Renal pelvis (tissue), 4 donors: ENCODE measurements around the gene ESR2. TPM values are rescaled to one million over a fixed set of nuclear protein-coding genes. Genes with fewer than 3 reads are reported as not detected.

Experiments
- DNase-seq: peaks from one replicate; pipeline ENCODE4 v3.0.0-alpha.2; 2013
- polyA plus RNA-seq, 3 donors: library from polyadenylated mRNA; unstranded; fragments of 120-200 nt; gene quantifications; one replicate each; pipeline ENCODE4 v1.2.1, GENCODE V29; 2013; ENCODE audit not compliant: insufficient read length in 3 of 3

The ESR2 gene
- polyA plus RNA-seq, 3 donors: 0.91 to 1.9 (median 1.7) TPM

GRCh38 chr14:64272019-64272418 lies 22.2 kb downstream of the ESR2 start:
- DNase-seq: no peak

- no peak for DNase-seq
Measured at GRCh38 chr14:64266239-64266638, 27.9 kb downstream of the ESR2 start.

DNA sequence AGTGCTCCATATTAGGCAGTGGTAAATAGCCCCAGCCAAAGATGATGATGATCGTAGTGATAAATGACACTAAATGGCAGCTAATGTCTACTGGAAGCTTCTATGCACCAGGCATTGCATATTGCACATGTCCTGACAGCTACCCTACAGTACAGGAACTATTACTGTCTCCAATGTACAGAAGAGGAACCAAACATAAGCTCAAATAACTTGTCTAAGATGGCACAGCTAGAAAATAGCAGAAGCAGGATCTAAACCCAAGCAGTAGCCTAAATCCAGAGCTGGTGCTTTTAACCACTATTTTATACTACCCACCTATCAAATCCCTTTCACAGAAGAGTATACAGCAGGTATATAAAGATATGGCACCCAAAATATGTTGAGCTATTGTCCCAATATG lies 28.9 kb downstream of the ESR2 start:
- DNase-seq: no peak

DNA sequence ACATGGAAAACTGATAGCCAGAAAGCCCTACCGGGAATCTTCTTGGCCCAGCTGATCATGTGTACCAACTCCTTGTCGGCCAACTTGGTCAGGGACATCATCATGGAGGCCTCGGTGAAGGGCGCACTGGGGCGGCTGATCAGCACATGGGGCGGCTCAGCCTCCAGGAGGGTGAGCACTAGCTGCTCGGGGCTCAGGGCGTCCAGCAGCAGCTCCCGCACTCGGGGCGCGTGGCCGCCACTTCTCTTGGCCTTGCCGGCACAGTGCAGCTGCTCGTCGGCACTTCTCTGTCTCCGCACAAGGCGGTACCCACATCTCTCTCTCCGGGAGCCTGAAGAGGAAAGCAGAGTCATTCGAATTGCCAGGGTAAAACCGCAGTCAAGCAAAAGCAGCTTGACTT lies 33.8 kb downstream of the ESR2 start:
- no peak for DNase-seq

DNA sequence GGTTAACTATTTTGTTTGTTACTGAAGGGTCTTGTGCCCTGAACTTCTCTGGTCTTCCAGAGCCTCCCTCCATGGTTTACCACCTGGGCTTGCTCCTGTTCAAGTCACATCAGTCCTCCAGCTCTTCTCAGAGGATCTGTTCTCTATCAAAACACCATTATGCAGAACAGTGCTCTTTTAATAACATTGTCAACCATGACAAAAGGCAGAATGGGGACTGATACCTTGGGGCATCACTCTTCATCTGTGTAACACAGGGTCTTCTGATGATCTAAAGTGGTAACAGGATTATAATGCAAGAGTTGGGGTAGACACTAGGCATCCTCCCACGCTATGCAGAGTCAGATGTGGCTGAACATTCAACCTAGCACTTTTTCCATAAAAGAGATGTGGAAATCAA lies 38.4 kb downstream of the ESR2 start:
- no peak for DNase-seq

DNA sequence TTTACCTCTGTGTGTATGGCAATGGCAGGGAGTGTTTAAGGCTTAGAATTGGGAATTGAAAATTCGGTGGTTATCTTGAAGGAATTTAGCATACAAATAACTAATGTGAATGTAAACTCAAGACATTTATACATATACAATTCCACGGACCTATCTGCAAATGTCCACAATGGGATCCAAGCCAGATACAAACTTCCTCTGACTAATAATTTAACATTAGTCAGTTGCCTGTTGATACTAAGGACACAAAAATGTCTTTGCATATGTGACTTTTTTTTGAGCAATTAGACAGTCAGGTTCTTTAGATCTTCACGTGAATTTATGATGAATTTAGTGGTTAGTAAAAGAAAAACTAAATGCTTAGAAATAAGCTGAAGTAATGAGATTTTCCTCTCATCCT lies 40.5 kb downstream of the ESR2 start:
- no peak for DNase-seq

DNA sequence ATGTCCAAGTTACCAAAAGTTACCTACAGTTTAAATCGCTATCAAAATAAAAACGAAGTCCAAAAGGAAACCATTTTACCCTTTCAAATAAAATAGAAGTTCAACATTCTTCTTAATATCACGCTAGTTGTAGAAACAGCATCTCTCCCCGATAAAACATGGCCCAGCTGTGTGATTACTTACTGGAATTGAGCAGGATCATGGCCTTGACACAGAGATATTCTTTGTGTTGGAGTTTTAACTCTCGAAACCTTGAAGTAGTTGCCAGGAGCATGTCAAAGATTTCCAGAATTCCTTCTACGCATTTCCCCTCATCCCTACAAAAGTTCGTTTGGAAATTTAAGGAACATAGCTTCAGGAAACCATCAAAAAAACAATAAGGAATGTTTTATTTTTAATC lies 44.8 kb downstream of the ESR2 start:
- peak; percentile 60 for DNase-seq

- no peak for DNase-seq
Measured at GRCh38 chr14:64248689-64249088, 45.5 kb downstream of the ESR2 start.

DNA sequence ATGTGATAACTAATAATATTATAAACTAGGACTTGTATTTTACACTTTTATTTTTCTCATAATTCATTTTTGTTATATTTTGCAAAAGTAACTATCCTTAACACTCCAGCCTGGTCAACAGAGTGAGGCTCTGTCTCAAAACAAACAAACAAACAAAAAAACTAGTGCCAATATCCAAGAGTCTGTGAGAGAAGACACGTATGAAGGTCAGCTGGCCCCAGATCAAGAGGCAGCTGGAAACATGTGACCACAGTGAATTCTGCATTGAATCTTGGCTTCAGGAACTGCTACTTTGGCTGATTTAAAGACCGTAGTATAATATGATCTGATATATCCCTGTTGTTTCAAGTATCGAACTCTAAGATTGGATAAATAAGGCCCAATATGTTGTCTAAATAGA lies 47.0 kb downstream of the ESR2 start:
- DNase-seq: no peak

DNA sequence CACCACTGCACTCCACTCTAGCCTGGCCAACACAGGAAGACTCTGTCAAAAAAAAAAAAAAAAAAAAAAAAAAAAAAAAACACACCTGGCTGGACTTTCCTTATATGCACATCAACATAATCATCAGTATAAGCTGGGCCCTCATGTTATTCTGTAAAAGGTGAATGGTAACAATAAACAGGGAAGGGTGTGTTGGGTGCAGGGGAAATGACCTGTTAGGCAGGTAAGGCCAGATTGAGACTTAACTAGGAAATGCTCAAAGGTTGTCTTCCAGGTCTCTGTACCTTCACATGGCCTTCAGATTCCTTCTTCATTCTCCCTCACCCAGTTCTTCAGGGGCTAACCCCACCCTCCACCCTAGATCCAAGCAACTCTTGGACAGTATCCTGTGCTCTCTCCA lies 47.5 kb downstream of the ESR2 start:
- no peak for DNase-seq

DNA sequence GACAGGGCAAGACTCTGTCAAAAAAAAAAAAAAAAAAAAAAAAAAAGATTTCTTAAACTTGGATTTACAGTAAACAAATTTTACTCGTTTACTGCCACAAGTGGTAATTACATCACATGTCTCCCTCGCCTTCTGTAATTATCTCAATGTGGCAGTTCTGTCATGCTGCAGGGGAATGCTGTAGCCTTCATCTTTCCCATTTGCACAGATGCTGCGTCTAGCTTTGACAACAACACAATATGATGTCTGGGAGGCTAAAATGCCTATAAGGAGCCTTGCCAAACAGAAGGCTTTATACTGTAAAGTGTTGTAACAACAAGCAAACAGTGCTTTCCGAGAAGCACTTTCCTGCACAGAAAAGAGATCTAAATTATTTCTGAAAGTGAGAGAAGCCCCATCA lies 48.7 kb downstream of the ESR2 start:
- no peak for DNase-seq

GRCh38 chr14:64244279-64244678 lies 49.9 kb downstream of the ESR2 start:
- DNase-seq: no peak

- DNase-seq: no peak
Measured at GRCh38 chr14:64238631-64239030, 55.5 kb downstream of the ESR2 start.

- no peak for DNase-seq
Measured at GRCh38 chr14:64238049-64238448, 56.1 kb downstream of the ESR2 start.

DNA sequence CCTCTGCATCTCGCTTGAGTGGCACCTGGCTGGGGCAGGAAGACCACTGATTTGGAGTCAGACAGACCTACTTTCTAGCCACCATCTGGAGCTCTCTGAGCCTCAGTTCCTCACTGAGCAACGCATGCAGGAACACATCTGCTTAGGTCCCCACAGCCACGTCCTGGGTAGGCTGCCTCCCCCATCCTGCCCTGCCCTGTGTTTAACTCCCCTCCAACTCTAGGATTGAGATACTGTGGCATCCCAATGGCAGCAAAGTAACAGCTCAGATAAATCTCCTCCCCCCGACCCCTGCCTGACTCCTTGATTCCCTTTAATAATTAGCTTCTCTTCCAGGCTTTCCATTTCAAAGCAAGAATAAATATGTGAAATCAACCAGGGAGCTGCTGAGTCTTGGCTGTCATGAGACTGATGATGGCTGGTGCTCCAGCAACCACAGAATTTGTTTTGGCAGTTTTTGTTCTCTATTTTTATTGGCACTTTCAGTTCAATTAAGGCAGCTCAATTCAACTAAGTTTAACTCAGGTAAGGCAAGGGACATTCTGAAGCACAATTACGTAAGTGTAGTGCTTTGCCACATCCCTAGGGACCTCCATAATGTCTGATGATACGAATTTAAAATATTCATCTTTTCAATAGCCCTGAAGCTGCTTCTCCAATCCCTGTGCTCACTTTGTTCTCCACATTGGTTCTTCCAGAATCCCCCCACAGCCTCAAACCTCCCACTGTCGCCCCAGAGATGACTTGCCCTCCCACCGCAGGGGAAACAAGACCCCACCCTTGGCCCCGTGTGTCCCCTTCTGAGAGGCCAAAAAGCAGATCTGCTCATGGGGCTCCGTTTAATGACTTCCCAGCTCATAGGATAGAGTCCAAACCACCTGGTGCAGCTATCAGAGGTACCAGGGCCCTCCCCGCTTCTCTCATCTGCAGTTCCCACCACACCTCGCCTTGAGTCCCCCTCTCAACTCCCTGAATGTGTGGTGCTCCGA lies 58.2 kb downstream of the ESR2 start:
- no peak for DNase-seq

DNA sequence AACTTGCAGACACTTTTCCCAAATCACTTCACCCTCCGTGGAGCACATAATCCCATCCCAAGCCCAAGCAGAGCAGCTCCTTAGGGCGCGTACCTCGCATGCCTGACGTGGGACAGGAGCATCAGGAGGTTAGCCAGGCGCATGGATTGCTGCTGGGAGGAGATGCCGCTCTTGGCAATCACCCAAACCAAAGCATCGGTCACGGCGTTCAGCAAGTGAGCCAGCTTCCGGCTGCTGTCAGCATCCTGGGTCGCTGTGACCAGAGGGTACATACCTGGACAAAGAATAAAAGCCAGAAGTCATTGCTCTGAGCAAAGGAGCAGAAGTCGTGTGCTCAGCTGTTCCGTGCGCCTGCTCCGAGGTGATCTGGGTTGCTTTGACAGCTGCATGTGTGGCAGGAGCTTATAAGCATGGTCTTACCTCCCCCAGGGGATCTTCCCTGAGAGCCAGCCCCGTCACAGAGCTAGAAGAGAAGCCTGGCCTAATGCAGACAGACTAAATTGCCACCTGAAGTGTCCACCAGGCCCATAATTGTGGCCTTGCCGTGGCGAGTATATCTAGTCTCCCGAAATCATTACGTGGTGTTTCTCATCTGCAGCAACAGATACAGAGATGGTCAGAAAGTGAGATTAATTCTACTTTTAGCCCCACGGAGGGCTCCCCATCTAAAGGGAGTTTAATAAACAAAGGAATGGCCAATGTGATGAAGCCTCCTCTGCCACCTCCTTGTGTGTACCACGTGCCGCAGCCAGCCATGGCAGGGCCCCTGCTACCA lies 59.1 kb downstream of the ESR2 start:
- no peak for DNase-seq

DNA sequence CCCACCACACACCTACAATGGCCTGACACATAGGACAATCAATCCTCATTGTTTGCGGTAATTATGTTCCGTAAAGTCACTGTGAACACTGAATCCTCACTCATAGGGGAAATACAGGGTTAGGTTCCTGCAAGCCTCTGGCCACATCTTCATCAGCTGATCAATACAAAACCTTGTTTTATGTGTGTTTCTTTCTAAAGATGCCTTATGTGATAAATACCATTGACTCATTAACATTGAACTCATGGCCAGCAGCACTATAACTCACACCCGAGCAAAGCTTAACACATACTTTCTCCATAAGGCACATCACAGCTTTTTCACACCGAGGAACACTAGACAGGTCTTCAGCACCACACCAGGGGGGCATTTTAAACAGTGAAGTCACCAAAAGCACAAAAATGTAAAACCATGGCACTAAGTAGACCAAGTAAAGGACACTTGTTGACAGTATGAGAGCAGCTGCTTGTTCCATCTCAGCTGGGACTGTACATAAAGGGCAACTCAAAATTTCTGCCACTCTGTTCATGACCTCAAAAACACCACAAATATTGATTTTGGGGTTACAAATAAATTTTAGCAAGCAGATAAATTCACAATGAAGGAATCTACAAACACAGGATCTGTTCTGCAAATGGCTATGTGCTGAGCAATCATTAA lies 60.5 kb downstream of the ESR2 start:
- DNase-seq: no peak

- DNase-seq: no peak
Measured at GRCh38 chr14:64232944-64233343, 61.2 kb downstream of the ESR2 start.

- DNase-seq: no peak
Measured at GRCh38 chr14:64232095-64232838, 61.9 kb downstream of the ESR2 start.

- no peak for DNase-seq
Measured at GRCh38 chr14:64229489-64229888, 64.7 kb downstream of the ESR2 start.

- DNase-seq: no peak
Measured at GRCh38 chr14:64227856-64228255, 66.3 kb downstream of the ESR2 start.
